Measurements from ENCODE around the gene ZNF730. TPM values are rescaled to one million over a fixed set of nuclear protein-coding genes. Genes with fewer than 3 reads are reported as not detected.
"Not testable (repeated sequence)": the region's sequence is repeated elsewhere in the genome, so short reads cannot be mapped to it uniquely, and the experiment has no call there.

Gene ZNF730
- total RNA-seq (2014; rRNA removed; shearing (Covaris generic)) = 0.03 TPM in 1 of 2 replicates, not detected in the other
- polyA plus RNA-seq (2015; cell fraction: cytosol; rRNA removed) = not detected in 2 replicates
- not detected in 2 replicates for polyA plus RNA-seq (2015; cell fraction: nucleus; rRNA removed)

DNA sequence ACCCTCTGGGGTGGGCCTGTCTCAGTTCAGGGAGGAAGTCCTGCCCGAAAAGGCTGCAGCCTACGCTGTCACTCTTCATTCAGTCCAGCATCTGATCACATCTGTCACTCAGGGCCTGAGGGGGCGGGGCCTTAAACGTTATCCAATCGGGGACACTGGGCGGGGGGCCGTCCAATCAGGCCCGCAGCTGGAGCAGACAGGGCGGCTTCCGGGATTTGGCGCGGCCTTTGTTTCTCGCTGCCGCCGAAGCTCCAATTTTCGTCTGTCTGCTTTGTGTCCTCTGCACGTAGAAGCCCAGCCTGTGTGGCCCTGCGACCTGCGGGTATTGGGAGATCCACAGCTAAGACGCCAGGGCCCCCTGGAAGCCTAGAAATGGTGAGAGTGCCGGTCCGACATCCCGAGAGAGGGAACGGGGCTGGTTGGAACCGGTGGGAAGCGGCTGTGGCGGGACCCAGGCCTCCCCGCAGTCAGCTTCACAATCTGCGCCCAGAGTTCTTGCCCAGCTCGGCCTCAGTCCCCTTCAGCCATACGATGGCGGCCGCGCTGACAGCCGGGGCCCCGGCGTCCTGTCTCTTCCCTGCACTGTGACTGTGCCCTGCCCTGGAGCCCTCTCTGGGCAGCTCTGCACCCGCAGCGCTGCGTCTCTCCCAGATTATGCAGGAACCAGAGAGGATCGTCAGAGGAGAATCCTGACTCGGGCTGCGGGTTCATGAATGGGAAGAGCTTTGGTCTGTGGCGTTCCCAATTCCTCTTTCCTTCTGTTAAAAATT, at the start of gene ZNF730:
TSS of gene ZNF730 (plus strand) at position 224 of the 770 bp plus-strand sequence. CDS start at position 373, 149 bp downstream.
- DNase-seq (ENCODE audit: low read depth) = no peak

- peak; percentile 8 for DNase-seq (ENCODE audit: low read depth)
Observed at GRCh38 chr19:23070353-23071146, 46.3 kb upstream of the ZNF730 start.

GRCh38 chr19:23071147-23071511, 45.7 kb upstream of the ZNF730 start:
- DNase-seq (ENCODE audit: low read depth) = no peak

- no peak for DNase-seq (ENCODE audit: low read depth)
Observed at GRCh38 chr19:23075031-23075733, 41.6 kb upstream of the ZNF730 start.

GRCh38 chr19:23077776-23078175, 39.0 kb upstream of the ZNF730 start:
- DNase-seq (ENCODE audit: low read depth) = not testable (repeated sequence)

DNA sequence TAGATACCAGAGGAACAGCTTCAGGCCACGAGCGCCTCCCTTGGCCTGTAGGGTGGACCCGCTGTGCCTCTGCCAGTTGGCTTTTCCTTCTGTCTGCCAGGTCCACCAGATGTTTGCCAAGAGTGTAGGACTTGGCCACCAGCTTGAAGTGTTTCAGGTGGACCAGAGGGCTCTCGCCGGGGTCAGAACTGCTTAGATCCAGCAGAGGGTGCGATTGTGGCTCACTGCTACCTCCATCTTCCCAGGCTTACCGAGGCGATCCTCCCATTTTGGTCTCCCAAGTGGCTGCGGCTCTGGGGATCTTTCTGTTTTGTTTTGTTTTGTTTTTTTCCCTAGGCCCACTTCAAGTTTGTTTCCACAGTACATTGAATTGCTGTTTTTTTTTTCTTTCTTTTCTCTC, 23.0 kb upstream of the ZNF730 start:
- DNase-seq (ENCODE audit: low read depth) = no peak

- no peak for DNase-seq (ENCODE audit: low read depth)
Observed at GRCh38 chr19:23095418-23095817, 21.4 kb upstream of the ZNF730 start.

GRCh38 chr19:23098286-23098685, 18.5 kb upstream of the ZNF730 start:
- no peak for DNase-seq (ENCODE audit: low read depth)

- DNase-seq (ENCODE audit: low read depth) = no peak
Observed at GRCh38 chr19:23098988-23099387, 17.8 kb upstream of the ZNF730 start.

DNA sequence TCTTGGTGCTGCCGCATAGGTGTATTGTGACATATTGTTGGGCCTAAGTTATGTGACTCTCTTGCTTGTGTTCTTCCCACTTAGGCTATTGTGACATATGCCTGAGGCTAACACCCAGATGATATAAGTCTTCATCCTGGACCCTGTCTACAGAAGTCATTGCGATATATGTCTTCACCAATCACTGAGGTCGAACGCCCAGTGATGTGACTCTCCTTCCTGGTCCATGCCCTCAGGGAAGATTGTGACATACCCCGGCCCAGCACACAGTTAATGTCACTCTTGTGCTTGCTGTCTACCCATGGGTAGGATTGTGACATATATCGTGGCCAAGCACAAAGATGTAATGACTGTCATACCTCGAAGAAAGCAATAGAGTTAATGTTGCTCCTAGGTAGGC, 16.9 kb upstream of the ZNF730 start:
- DNase-seq (ENCODE audit: low read depth) = no peak

- no peak for DNase-seq (ENCODE audit: low read depth)
Observed at GRCh38 chr19:23101241-23101640, 15.6 kb upstream of the ZNF730 start.

GRCh38 chr19:23118400-23118799, 1.6 kb downstream of the ZNF730 start:
- no peak for DNase-seq (ENCODE audit: low read depth)

- DNase-seq (ENCODE audit: low read depth) = not testable (repeated sequence)
Observed at GRCh38 chr19:23134211-23134610, 17.4 kb downstream of the ZNF730 start.

DNA sequence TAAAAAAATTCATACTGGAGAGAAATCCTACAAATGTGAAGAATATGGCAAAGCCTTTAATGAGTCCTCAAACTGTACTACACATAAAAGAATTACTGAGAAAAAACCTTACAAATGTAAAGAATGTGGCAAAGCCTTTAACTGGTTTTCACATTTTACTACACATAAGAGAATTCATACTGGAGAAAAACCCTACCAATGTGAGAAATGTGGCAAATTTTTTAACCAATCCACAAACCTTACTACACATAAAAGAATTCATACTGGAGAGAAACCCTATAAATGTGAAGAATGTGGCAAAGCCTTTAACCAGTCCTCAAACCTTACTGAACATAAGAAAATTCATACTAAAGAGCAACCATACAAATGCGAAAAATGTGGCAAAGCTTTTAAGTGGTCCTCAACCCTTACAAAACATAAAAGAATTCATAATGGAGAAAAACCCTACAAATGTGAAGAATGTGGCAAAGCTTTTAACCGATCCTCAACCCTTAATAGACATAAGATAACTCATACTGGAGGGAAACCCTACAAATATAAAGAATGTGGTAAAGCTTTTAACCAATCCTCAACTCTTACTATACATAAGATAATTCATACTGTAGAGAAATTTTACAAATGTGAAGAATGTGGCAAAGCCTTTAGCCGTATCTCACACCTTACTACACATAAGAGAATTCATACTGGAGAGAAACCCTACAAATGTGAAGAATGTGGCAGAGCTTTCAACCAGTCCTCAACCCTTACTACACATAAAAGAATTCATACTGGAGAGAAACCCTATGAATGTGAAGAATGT, 29.0 kb downstream of the ZNF730 start:
- no peak for DNase-seq (ENCODE audit: low read depth)

- no peak for DNase-seq (ENCODE audit: low read depth)
Observed at GRCh38 chr19:23160766-23161165, 43.9 kb downstream of the ZNF730 start.

- DNase-seq (ENCODE audit: low read depth) = not testable (repeated sequence)
Observed at GRCh38 chr19:23168286-23168685, 51.5 kb downstream of the ZNF730 start.

- DNase-seq (ENCODE audit: low read depth) = no peak
Observed at GRCh38 chr19:23183251-23183650, 66.4 kb downstream of the ZNF730 start.

GRCh38 chr19:23190341-23190740, 73.5 kb downstream of the ZNF730 start:
- DNase-seq (ENCODE audit: low read depth) = no peak

Measured in HT1080 (cell line).